LNCAP (cell line): Measurements from ENCODE around the gene PLCB4.

Experiments used
- TF ChIP-seq, protein P1 (sequence below): fragments of 450-650 bp; IDR thresholded peaks from 2 replicates; pipeline ENCODE4 v1.5.1; 2017; ENCODE audit warnings: mild to moderate bottlenecking

The PLCB4 gene

DNA sequence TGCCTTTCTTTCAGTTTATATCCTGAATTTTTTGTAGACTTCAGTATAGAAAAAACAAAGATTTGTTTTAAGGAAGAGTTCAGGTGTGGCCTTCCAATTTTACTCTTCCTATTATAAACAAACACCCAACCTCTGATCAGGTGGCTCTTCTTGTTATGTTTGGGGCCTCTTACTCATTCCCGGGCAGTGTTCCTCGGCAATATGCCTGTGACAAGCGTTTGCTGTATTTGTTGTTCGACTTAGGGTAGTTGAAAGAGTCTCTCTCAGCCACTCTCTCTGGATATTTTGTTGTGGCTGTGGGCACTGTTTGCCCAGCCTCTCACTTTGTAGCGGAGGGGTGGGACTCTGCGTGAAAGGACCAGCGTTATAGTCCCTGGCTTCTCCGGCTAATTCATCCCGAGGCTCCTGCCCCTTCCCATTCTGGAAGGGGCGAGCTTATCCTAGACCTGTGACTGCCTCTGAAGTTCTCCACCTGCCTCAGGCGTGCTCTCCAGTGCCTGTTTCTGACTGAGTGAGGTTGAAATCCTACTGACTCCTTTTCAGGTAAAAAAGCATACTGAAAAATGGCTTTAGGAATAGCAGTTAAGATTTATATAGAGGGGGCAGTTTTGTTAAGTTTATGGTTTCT is 97.4 kb downstream of the PLCB4 start:
- TF ChIP-seq, protein P1, sequence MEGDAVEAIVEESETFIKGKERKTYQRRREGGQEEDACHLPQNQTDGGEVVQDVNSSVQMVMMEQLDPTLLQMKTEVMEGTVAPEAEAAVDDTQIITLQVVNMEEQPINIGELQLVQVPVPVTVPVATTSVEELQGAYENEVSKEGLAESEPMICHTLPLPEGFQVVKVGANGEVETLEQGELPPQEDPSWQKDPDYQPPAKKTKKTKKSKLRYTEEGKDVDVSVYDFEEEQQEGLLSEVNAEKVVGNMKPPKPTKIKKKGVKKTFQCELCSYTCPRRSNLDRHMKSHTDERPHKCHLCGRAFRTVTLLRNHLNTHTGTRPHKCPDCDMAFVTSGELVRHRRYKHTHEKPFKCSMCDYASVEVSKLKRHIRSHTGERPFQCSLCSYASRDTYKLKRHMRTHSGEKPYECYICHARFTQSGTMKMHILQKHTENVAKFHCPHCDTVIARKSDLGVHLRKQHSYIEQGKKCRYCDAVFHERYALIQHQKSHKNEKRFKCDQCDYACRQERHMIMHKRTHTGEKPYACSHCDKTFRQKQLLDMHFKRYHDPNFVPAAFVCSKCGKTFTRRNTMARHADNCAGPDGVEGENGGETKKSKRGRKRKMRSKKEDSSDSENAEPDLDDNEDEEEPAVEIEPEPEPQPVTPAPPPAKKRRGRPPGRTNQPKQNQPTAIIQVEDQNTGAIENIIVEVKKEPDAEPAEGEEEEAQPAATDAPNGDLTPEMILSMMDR = no peak

DNA sequence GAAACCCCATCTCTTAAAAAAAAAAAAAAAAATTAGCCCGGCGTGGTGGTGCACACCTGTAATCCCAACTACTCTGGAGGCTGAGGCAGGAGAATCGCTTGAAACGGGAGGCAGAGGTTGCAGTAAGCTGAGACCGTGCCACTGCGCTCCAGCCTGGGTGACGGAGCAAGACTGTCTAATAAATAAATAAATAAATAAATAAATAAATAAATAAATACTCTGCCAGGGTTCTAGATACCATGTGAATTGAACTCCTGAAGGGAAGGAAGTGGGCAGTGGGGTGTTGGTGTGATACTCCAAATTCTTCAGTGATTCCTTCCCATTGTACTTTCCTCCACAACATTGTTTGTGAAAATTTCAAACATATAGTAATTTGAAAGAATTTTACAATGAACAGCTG is 100.5 kb downstream of the PLCB4 start:
- TF ChIP-seq, protein P1 = no peak

DNA sequence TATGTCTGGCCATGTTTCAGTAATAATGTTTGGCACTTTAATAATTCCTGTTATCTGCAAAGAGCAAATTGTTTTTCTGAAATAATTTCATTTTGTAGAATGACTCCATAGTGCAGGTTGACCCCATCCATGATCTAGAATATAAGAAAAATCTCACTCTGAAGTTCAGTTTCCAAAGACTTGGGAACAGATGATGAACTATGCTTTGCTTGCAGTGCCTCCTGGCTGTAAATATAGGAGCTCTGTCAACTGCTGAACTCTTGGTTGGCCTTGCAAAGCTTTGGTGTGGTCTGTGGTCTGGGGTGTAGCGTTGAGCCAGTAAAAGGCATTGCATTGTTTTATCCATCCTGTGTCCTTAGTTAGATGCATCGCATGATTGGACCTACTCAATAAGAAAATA is 104.0 kb downstream of the PLCB4 start:
- TF ChIP-seq, protein P1 = no peak; the same call in 1 of the 2 replicates

DNA sequence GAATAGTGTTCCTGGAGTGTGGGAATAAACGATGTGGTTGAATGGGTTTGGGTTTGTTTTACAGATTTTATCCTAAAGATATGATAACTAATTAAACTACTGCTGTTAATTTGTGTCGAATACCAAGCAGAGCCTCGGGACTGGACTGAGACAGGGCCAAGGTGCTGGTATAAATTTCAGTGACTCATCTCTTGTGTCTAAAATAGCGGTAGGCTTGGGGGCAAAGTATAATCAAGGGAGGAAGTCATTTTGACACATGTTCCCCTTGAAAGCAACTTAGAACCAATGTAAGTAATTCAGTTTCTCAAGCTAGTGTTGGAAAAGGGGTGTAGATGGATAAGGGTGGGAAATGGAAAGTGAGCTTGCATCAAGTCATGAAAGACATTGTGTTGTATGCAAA is 108.4 kb downstream of the PLCB4 start:
- TF ChIP-seq, protein P1 = no peak

DNA sequence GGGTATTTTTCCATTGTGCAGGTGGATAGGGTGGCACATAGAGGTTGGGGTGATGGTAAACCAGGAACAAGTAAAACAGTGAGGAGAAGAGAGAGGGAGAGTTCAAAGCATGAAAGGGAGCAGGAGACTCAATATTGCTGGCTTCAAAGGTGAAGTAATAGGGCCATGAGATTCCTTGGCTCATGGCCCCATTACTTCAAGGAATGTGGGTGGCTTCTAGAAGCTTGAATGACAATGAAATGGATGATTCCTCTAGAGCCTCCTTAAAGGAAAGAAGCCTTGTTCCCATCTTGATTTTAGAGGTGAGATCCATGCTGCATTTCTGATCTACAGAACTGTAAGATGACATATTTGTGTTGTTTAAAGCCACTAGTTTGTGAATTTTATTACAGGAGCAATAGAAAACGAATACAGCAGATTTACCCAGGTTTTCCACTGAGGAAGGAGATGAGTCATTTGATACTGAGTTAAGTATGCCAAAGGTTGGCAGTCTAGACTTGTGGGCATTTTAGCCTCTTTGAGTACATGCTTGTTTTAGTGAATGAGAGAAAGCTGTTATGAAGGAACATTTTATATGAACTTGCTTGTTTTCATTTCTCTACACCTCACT is 110.4 kb downstream of the PLCB4 start:
- TF ChIP-seq, protein P1 = no peak

DNA sequence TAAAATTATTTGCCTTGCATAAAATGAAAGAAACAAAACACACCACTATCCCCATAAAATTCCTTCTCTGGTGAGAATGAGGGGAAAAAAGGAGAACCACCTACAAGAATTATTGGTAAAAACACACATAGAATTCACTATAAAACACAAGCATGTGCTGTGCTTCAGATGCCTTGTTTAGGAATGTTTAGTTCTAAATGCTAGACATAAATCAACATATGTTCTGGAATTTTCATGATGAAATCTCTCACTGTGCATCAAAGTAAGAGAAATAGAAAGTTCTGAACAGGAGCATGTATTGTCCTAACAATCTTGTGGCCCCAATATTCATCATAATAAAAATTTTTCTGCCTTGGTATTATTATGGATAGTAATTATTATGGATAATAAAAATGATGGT is 111.0 kb downstream of the PLCB4 start:
- TF ChIP-seq, protein P1 = no peak

DNA sequence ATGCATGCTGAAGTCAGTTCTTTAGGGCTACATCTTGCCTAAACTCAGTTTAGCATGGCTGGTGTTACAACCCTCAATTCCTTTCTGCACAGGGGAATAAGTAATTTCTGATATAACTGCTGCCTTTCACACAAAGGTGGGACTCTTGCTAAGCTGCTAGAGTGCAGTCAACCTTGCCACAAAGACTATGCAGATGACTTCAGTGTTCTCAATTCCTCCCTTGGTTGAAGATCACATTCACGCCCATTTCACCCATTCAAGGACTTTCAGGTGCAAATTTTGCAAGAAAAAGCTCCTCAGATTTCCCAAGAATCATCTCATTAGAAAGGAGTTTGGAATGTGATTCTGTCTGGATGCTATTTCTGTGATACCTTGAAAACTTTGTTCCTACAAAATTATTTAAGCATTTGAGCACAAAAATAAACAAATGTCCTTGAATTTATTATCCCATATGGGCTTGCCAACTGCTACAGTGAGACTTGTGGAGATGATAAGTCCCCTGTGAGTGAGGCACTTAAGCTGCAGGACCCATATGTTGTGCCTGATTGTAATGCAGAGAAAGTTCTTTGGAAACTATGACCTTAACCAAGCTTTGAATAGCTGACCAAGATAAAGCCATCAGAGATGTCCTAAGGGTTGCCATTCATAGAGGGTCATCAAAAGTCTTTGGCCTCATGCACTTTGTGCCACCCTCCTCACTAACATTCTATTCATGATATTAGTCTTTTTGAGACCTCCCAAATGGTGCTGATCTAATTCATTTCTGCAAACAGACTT is 111.8 kb downstream of the PLCB4 start:
- TF ChIP-seq, protein P1 = no peak
